HG03460 (cell line): Measurements from ENCODE around the gene DHCR7.

ENCODE experiments used
- ATAC-seq: cut with Tn5 transposase; IDR thresholded peaks from one replicate; pipeline ENCODE4 v1.9.1; 2021; ENCODE audit not compliant: unreplicated experiment

Gene DHCR7

DNA sequence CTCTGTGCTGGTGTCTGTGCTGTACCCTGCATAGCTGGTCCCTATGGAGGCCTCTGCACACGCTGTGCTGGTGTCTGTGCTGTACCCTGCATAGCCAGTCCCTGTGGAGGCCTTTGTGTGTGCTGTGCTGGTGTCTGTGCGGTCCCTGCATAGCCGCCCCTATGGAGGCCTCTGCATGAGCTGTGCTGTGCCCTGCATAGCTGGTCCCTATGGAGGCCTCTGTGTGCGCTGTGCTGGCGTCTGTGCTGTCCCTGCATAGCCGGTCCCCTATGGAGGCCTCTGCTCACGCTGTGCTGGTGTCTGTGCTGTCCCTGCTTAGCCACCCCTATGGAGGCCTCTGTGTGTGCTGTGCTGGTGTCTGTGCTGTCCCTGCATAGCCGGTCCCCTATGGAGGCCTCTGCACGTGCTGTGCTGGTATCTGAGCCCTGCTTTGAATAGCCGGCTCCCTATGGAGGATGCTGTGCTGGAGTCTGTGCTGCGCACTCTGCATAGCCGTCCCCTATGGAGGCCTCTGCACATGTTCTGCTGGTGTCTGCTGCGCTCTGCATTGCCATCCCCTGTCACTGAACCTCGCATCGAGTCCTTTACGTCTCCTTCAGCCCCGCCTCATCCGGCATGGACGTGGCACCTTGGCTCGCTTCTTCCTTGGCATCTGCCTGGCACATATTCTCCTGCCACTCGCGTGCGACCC lies 11.0 kb upstream of the DHCR7 start:
- ATAC-seq = no peak

DNA sequence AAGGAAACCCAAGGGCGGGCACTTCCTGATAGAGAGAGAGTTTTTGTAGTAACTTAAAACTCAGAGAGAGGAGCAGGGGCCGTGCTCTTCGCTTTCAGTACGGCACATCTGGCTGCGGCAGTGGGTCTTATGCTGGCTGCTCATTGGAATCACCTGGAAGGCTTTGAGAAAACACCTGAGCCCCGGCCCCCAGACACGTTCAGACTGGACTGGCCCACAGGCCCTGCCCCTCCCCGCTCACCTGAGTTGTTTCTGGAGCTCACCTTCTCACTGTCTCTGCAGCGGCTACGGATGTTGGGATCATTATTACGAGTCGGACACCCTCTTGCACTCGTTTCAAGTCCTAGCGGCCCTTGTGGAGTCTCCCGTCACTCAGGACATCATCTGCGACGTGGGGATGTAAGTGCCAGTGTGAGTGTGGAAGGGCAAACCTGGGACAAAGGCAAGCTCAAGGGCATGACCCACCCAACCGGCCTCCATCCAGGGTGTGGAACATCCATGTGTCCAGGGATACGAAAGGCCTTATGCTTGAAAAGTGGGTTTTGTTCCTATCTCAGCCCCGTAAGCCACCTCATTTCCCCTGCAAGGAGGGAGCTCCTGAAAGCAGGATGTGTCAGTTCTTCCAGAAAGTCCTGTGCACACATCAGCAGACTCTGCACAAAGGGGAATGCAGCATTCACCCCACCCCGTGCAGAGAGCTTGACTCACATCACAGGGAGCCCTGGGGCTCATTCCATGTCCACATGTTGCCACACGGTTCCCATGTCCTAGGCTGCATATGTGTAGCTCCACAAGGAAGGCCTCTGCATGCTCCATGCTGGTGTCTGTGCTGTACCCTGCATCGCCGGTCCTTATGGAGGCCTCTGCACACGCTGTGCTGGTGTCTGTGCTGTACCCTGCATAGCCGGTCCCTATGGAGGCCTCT lies 10.2 kb upstream of the DHCR7 start:
- no peak for ATAC-seq

DNA sequence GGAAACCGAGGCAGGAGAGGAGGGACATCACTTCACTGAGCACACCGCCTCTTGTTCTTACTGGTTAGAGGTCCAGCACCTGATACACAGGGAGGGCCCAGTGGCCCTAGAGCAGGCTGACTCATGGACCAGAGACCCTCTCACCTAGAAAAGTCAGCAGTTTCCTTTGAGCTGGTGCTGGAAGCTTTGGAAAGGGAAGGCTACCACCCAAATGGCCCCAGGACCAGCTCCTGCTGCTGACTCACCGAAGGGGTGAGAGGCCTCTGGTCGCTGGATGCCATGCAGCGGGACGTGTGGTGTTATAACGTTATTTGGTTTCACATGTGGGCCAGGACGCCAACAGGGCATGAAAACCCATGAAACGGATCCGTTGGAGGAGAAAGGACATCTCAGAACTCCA lies 8.6 kb upstream of the DHCR7 start:
- ATAC-seq = no peak

DNA sequence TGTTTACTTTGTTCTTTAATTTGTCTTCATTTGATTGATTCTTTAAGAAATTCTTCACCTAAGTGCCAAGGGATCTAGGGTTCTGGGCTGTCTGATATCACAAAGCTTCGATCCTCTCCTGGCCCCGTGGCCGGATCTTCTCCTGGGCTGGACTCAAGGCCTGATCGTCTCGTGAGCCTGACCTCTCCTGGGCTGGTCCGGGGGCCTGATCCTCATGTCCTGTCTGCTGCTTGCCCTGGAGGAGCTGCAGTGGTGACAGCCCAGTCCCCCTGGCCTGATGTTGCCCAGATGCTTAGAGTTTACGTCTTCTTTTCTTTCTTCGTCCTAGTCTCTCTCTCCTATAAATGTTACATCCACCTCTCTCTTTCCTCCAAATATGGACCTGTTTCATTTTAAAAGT lies 8.1 kb upstream of the DHCR7 start:
- no peak for ATAC-seq

DNA sequence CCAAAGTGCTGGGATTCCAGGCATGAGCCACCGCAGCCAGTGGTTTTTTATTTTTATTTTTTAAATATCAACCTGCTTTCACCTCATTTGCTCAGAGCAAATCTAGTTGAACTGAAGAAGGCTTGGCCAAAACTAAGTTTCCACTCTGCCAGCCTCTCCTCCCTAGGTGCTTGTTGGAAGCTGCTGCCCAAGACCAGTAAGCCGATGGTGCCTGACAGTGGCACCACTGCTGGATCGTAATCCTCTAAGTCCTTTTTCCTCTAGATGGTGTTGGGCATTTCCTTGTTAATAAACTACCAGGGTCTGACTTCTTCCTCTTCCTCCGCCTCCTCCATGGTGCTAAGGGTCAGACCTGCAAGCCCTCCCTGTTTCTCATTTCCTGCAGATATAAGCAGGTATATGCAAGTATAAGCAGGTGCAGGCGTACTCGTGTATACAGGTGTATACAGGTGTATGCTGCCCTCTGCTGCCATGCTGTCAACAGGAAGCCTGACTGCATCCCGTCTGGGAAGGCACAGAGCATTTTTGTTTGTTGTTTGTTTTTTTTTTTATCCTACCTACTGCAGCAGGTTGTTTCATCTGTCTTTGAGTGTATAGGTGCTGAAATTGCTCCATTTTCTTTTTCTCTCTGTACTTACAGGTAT lies 6.4 kb upstream of the DHCR7 start:
- ATAC-seq = no peak

DNA sequence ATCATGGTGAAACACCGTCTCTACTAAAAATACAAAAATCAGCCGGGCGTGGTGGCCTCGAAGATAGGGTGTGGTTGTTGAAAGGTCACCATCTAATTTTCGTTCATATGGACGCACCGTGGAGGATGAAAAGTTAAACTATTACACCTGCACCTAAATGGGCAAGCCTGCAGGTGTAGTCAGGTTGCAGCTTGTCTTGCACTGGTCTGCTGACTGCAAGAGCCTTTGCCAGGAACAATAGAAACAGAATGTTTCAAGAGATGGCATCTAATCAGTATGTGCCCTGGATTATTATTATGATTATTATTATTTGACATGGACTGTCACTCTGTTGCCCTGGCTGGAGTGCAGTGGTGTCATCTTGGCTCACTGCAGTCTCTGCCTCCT lies 5.7 kb upstream of the DHCR7 start:
- ATAC-seq = no peak

DNA sequence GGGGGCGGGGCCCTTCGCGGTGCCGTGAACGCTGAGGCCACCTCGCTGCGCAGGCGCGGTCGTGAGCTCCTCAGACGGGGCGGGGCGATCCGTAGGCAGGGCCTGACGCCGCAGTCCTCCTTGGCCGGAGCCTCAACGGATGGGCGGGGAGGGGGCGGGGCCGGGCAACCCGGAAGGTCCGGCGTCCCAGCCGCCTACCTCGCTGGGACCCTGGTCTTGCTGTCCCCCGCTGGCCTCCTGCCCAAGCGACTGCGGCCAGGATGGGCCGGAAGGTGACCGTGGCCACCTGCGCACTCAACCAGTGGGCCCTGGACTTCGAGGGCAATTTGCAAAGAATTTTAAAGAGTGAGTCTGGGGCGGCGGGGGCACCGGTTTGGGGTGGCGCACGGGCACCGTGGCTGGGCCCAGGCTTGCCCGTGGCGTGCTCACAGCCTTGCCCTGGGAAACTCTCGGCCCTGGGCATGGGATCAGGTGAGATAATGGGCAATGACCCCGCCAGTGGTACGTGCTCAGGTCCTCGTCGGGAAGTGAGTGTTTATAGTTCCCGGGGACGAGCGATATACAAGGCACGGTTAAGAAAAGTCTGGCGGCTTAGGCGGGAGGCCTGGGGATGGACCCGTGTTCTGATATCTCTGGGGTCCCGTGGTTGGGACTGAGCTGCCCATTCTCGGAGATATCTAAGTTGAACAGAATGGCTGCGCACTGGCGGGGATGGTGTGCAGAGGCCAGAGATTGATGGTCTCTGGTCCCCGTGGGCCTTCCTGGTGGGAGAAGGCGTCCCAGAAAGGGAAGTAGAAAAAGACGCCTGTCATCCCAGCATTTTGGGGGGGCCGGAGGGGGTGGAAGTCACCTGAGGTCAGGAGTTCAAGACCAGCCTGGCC lies 5.1 kb upstream of the DHCR7 start, which contains the start of gene NADSYN1:
Gene NADSYN1 (plus strand): TSS at position 167 of the 881 bp plus-strand sequence. CDS start 94 bp downstream, at position 261.
- peak; percentile 55 for ATAC-seq

DNA sequence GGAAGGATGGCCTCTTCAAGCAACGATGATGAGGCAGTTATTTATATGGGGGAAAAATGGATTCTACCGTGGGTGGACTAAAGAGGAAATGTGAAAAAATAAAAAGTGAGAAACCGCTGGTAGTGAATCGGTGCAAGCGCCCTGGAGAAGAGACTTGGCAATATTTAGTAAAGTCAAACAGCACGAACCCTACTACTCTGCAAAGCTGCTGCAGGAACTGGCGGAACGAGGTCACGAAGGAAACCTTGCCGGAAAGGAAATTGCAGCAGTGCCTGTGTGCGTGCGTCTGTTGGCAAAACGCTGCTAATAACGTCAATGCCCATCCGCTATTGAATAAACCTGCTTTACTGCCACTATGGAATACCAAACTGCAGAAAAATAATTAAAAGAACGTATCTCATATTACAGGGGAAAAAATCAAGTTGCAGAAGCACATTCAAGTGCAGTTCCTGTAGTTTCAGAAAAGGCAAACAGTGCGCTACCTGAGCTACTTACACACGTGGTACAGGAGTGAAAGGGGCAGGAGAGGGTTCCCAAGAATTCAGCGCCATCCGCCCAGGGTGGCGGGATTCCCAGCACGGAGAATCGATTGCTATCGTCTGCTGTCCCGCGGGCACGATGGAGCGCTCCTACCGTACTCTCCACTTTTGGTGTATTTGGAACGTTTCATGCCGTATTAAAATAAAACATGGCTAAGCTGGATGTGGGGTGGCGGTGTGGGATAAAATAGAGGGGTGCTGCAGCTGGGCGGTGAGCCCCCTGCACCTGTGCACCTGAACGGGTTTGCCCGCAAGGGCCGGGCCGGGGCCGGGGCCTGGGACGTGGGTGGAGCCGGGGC lies 4.2 kb upstream of the DHCR7 start:
- ATAC-seq = no peak

DNA sequence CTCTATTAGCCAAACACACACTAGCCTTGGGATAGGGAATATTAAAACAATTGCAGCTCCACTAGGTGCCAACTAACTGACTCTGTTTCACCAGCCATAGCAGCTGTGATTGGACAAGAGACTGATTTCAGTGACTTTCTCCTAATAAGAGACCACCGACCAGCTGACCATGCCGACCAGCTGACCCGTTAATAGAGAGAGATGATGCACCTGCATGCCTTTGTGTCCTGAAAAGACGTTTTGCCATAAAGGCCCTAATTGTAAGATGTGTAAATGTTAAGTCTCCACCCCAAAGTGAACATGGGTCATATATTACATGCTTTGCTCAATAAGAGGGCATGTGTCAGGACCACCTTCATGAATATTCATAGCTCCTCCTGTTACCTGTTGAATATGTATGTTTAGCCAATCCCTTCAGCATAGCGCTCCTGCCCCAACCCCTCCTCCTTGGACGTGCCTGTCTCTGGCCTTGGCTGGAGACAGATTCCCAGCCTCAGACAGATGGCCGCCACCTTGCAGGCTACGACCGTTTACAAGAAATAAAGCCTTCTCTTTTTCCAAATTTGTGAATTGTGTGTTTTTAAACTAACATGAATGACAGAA lies 3.5 kb upstream of the DHCR7 start:
- ATAC-seq = no peak

DNA sequence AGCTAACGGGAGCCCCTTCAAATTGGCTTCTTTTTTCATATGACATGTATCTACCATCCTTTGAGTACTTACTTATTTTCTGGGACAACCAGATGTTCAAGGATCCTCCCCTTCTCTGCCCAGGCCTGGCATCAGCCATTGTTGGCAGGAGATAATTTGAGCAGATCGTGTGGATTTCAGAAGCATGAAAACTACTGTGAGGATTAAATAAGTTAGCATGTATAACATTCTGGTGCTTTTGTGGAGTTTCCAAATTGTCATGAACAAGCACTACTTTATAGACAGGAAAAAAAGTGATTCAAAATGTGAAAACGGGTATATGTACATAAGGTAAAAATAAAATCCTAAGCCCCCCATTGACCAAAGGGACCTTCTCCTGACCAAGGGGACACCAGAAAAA lies 2.7 kb upstream of the DHCR7 start:
- no peak for ATAC-seq

DNA sequence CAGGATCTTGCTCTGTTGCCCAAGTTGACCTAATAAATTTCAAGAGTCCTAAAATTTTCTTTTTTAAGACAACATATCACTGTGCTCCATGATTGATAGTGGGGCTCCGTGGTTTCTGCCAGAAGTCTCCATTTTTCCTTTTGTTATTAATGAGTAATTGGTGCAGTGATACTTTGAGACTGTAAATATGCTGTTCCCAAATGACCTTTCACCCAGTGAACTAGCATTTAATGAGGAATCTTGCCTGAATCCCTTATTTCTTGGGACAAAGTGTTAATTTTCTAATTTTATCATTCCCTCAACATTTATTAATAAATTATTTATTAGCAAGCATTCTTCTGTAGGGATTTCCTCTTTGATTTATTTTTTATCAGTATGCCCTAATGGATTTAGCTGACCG lies 2.3 kb upstream of the DHCR7 start:
- no peak for ATAC-seq

DNA sequence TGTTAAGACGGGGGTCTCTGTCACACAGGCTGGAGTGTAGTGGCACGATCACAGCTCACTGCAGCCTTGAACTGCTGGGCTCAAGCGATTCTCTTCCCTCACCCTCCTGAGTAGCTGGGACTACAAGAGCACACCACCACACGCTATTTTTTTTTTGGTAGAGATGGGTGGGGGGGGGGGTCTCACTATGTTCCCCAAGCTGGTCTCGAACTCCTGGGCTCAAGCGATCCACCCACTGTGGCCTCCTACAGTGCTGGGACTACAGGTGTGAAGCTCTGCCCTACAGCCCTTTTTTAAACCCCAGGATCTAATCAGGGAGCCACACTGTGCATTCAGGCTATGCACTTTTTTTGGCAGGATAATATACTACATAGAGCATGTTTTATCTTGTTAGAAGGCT lies 1.4 kb upstream of the DHCR7 start:
- ATAC-seq = no peak

DNA sequence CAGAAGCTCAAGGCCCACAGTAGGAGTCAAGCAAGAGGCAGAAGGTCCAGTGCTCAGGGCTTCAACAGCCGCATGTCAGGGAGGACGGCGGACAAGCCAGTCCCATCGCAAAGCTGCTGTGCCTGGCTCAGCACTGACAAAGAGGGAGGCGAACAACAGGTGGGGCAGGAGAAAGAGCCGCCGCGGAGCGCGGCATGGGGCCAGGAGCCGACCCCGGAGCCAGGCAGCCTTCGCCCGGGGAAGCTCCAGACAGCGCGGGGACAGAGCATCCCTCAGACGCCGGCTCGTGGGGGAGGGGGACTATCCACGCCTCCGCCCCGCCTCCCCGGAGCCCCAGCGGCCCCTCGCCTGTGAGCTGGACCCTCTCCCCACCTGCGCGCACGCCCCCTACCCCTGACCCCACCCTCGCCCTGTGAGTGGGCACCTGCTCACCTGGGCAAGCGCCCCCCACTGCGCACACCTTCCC lies 369 bp downstream of the DHCR7 start:
- ATAC-seq = no peak

DNA sequence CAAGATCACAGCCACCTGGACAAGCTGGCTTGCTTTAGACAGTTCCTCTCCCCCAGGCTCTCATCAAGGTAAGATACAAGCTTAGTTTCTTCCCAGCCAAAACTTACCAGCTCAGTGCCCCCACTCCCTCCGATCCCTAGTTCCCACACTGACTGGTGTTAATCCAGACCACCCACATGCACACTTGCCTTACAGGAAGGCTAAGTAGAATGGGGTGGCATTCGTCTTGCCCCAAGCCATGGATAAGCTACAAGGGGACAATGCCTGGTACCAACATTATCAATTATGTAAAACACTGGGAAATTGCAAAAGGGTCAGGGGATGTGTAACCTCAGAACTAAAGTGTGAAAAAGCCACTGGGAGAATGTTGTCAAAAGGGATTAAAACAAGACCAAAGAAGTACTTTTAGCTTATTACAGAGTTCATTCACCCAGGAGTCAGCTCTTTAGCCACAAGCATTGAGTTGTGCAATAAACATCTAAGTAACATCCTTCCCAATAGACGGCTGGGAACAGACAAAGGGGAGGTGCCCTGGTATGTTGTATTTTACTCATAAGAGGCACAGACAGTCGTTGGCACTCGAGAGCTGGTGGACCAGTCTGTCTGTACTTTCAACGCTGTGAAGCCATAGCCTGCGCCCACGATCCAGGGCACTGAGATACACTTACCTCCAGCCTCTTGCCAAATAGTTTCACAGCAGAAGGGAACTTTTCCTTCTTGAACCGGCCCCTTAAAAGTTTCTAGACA lies 1.1 kb downstream of the DHCR7 start:
- ATAC-seq = no peak

DNA sequence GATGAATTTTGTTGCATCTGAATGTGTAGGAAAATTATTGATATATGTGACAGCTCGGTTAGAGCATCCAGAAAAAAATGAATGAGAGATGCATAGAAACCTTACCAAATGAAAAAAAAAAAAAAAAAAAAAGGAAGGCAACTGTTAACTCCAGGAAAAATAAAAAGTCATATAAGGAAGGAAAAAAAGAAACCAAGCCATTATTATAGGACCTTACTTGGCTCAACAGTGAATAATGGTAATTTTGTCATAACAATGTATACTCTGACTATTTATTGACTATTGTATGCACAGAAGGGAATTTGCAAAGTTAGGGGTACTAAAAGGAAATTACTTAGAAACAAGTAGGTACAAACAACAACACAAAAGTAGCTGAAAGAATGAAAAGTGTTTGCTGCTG lies 2.0 kb downstream of the DHCR7 start:
- no peak for ATAC-seq

DNA sequence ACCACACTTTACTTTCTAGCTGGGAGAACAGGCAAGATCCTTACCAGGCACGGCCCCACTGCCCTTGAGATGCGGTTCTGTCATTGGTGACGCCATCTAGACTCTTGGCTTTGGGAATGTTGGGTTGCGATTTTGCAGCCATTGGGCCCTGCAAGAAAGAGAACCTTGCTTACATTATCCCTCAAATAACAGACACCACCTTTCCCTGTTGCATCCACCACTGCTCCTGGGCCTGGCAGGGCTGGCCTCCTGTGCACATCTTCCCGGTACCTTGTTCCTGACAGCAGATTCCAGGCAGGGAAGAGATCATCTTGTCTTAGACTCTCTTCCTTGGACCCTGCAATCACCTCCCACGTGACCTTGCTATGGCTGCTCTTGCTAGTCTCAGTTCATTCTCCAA lies 3.4 kb downstream of the DHCR7 start:
- no peak for ATAC-seq

DNA sequence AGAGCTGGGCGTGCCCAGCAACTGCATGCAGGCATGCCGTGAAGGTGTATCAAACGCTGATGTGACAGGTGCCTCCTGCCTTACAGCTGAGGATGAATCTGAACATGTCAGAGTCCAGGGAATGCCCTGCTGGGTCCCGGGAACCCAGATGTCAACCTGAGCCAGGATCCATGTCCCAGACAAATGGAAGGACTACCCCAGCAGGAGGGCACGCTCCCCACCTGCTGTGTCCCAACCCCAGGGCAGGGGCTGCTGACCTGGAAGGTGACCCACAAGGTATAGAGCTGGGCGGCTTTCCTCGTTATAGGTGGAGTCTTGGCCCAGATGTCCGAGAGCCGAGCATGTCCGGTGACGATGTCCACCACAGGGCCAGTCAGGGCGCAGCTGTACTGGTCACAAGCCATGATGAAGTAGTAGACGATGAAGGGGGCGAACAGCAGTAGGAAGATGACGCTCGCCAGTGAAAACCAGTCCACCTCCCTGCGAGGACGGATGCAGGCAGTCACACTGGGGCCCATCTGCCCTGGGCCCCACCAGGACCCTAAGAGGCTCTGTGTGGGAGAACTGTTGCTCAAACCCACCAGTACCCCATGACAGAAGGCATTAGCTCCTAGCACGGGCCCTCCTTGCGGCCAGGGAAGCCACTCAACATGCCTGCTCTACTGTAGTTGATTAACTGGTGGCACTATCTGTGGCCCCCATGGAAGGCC lies 4.3 kb downstream of the DHCR7 start:
- ATAC-seq = no peak

DNA sequence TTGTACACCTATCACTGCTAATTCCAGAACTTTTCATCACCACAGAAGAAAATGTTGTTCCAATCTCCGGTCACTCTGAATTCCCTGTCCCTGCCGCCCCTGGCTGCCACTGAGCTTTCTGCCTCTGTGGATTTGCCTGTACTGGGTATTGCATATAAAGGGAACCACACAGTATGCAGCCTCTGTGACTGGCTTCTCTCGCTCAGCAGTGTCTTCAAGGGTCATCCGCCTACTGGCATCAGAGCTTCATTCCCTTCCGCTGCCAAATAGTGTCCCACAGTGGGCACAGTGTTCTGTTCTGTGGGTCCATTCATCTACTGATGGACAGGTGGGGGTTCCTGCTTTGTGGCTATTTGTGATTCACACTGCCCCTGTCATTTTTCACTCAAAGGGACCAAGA lies 5.3 kb downstream of the DHCR7 start:
- ATAC-seq = no peak
